ENCODE results near the gene GABBR1.

DNA sequence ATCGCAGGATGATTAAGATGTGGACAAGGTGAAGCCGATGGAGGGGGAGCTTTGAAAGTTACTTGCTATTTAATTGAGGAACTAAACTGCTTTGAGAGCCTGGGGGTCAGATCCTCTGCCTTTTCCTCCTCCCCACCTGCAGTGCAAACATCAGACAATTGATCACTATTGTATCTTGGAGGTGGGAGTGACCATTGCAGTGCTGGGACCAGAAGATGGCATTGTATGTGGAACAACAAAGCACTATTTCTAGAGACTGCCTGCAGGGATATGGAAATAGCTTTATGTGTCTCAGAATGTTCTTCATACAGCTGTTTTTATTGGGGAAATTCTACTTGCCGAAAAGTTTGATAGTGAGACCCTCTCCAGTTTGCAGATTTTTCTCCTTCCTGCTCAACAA lies 28.1 kb upstream of the GABBR1 start:
- TF ChIP-seq, protein P1, sequence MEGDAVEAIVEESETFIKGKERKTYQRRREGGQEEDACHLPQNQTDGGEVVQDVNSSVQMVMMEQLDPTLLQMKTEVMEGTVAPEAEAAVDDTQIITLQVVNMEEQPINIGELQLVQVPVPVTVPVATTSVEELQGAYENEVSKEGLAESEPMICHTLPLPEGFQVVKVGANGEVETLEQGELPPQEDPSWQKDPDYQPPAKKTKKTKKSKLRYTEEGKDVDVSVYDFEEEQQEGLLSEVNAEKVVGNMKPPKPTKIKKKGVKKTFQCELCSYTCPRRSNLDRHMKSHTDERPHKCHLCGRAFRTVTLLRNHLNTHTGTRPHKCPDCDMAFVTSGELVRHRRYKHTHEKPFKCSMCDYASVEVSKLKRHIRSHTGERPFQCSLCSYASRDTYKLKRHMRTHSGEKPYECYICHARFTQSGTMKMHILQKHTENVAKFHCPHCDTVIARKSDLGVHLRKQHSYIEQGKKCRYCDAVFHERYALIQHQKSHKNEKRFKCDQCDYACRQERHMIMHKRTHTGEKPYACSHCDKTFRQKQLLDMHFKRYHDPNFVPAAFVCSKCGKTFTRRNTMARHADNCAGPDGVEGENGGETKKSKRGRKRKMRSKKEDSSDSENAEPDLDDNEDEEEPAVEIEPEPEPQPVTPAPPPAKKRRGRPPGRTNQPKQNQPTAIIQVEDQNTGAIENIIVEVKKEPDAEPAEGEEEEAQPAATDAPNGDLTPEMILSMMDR (IDR thresholded peaks at IDR 0.05; ENCODE audit: extremely low read depth in 1 of 2, insufficient read depth in 1 of 2, low read depth in 1 of 2, low read length in 2 of 2) = no peak
- TF ChIP-seq POLR2A (IDR thresholded peaks at IDR 0.05; ENCODE audit: low read depth, low read length) = no peak

Data from endothelial cell of umbilical vein (primary cell).